ENCODE data around the gene DSCAML1.

DNA sequence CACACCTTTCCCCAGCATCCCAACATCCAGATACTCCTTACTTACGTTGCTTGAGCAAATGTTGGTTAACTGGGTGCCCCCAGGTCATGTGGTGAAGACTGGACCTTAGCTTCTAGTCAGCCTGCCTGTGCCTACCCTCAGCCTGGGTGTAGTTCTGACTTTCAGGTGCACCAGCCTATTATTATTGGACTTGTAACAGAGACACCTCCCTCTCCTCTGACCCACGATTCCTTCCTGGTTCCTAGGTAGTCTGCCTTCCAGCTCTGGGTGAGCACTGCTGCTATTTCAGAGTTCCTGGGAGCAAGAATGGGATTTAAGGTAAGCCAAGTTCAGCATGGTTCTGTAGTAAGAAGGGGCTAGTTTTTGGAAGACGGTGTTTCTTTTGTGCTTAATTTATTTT, 138.2 kb downstream of the DSCAML1 start:
- TF ChIP-seq, protein P1, sequence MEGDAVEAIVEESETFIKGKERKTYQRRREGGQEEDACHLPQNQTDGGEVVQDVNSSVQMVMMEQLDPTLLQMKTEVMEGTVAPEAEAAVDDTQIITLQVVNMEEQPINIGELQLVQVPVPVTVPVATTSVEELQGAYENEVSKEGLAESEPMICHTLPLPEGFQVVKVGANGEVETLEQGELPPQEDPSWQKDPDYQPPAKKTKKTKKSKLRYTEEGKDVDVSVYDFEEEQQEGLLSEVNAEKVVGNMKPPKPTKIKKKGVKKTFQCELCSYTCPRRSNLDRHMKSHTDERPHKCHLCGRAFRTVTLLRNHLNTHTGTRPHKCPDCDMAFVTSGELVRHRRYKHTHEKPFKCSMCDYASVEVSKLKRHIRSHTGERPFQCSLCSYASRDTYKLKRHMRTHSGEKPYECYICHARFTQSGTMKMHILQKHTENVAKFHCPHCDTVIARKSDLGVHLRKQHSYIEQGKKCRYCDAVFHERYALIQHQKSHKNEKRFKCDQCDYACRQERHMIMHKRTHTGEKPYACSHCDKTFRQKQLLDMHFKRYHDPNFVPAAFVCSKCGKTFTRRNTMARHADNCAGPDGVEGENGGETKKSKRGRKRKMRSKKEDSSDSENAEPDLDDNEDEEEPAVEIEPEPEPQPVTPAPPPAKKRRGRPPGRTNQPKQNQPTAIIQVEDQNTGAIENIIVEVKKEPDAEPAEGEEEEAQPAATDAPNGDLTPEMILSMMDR (IDR thresholded peaks at IDR 0.05) = no peak
- no peak for TF ChIP-seq POLR2A (IDR thresholded peaks at IDR 0.05)
